Body of pancreas (tissue), 4 donors: ENCODE results near the gene ZNF69.

Experiments
- POLR2A ChIP-seq, 3 donors: fragments of 450-650 bp; IDR thresholded peaks; one replicate each; pipeline ENCODE4 v1.6.1; 2016; ENCODE audit warnings: antibody characterized with exemption in 3 of 3, mild to moderate bottlenecking in 2 of 3
- TF ChIP-seq, protein P1 (sequence below), 7 experiments: fragments of 450-650 bp in 4 of 7; fragments of 200-600 bp in 3 of 7; sonication (generic) in 3 of 7; IDR thresholded peaks; one replicate each; pipeline ENCODE4 v1.5.1; 2016 to 2019; ENCODE audit warnings: antibody characterized with exemption in 7 of 7

GRCh38 chr19:11887234-11887610 lies 360 bp upstream of the ZNF69 start:
- TF ChIP-seq, protein P1, sequence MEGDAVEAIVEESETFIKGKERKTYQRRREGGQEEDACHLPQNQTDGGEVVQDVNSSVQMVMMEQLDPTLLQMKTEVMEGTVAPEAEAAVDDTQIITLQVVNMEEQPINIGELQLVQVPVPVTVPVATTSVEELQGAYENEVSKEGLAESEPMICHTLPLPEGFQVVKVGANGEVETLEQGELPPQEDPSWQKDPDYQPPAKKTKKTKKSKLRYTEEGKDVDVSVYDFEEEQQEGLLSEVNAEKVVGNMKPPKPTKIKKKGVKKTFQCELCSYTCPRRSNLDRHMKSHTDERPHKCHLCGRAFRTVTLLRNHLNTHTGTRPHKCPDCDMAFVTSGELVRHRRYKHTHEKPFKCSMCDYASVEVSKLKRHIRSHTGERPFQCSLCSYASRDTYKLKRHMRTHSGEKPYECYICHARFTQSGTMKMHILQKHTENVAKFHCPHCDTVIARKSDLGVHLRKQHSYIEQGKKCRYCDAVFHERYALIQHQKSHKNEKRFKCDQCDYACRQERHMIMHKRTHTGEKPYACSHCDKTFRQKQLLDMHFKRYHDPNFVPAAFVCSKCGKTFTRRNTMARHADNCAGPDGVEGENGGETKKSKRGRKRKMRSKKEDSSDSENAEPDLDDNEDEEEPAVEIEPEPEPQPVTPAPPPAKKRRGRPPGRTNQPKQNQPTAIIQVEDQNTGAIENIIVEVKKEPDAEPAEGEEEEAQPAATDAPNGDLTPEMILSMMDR (IDR thresholded peaks at IDR 0.05): no peak
- no peak for TF ChIP-seq POLR2A (IDR thresholded peaks at IDR 0.05)
